Heart left ventricle (tissue), 16 donors: ENCODE measurements around the gene CSTB. TPM values are rescaled to one million over a fixed set of nuclear protein-coding genes. Genes with fewer than 3 reads are reported as not detected.
A peak's percentile ranks its signal among the peaks of the same experiment; 100 is the strongest.

Experiments
- ATAC-seq, 4 donors: fragments of 200-7000 bp; cut with Tn5 transposase; one replicate each; pipeline ENCODE4 v1.9.1; 2020 to 2022; ENCODE audit warnings: moderate library complexity in 4 of 4, mild to moderate bottlenecking in 3 of 4, moderate number of reproducible peaks in 1 of 4
- DNase-seq, 5 donors: peaks; one replicate each; pipeline ENCODE4 v3.0.0-alpha.2; 2020
- H3K27ac ChIP-seq, 12 donors: fragments of 200-600 bp; sonication (generic) in 4 of 12; one replicate each; pipeline versions ENCODE4 v1.5.0 to v1.8.0; 2016 to 2022; ENCODE audit warnings: mild to moderate bottlenecking in 2 of 12
- H3K27me3 ChIP-seq, 9 donors: fragments of 200-600 bp; sonication (generic) in 2 of 9; one replicate each; pipeline versions ENCODE4 v1.5.1 to v1.8.0; 2016 to 2022; ENCODE audit warnings: mild to moderate bottlenecking in 3 of 9
- H3K36me3 ChIP-seq, 9 donors: fragments of 200-600 bp; sonication (generic) in 2 of 9; one replicate each; pipeline versions ENCODE4 v1.5.0 to v1.8.0; 2018 to 2022; ENCODE audit warnings: mild to moderate bottlenecking in 2 of 9
- H3K4me1 ChIP-seq, 12 donors: fragments of 200-600 bp; sonication (generic) in 4 of 12; one replicate each; pipeline versions ENCODE4 v1.5.0 to v1.8.0; 2016 to 2022; ENCODE audit warnings: mild to moderate bottlenecking in 3 of 12
- H3K4me3 ChIP-seq, 12 donors: fragments of 200-600 bp; sonication (generic) in 4 of 12; one replicate each; pipeline versions ENCODE4 v1.5.0 to v1.8.0; 2017 to 2022; ENCODE audit warnings: mild to moderate bottlenecking in 9 of 12, moderate library complexity in 4 of 12
- H3K9me3 ChIP-seq, 12 donors: fragments of 200-600 bp; sonication (generic) in 4 of 12; one replicate each; pipeline versions ENCODE4 v1.5.0 to v1.8.0; 2016 to 2022; ENCODE audit warnings: mild to moderate bottlenecking in 1 of 12
- CTCF ChIP-seq, 12 donors: fragments of 200-600 bp; sonication (generic) in 4 of 12; IDR thresholded peaks; one replicate each; pipeline versions ENCODE4 v1.5.0 to v1.8.0; 2018 to 2022; ENCODE audit warnings: antibody characterized with exemption in 12 of 12, mild to moderate bottlenecking in 5 of 12
- POLR2A ChIP-seq, 2 donors: fragments of 450-650 bp; IDR thresholded peaks; one replicate each; pipeline ENCODE4 v1.6.1; 2017; ENCODE audit warnings: antibody characterized with exemption in 2 of 2, mild to moderate bottlenecking in 2 of 2, moderate library complexity in 2 of 2
- WGBS, 4 donors: extraction: QIAGEN DNeasy Blood & Tissue Kit in 2 of 4; methylation state at CpG; one replicate each; pipeline versions ENCODE4 v1.1.5 to v1.1.7; 2013 to 2018; 5-methylcytosine and 5-hydroxymethylcytosine counted together
- intact Hi-C, 10 donors: fragments of 100-400 bp; cut with DNase I; formaldehyde crosslinking; loops; one replicate each; pipeline versions ENCODE4 v1.11.1 to v1.14.2; 2022
- polyA plus RNA-seq, 2 donors: library from polyadenylated mRNA; stranded (reverse); fragments of 200-250 nt; gene quantifications; one replicate each; pipeline ENCODE4 v1.2.3, GENCODE V29; 2013
- total RNA-seq, 9 donors: library from RNA; depleted of rRNA in 2 of 9; stranded (reverse); fragments of >200 nt in 2 of 9; fragmentation: NEBNext Ultra II Directional in 3 of 9; extraction: Animal tissue kit (Norgen Biotek cat#: 25700) in 3 of 9; gene quantifications; one replicate each; pipeline versions ENCODE4 v1.1.0 to v1.2.4, GENCODE V29; 2016 to 2023
- donor health status: ischemic (EF 13 %, LVEDD 7.1; RV severe dilation, severe dysfunction).
- donor health status: healthy with polysubstance abuse.
- donor health status: DM: no; HTN: yes; CAD: no.
- donor health status: DM: no; HTN: no; CAD: no.
- donor health status: ischemic (EF 25% LVEDD 6.9; RV normal size, moderate dysfunction).
- donor health status: ischemic (EF 25% LVEDD 5.7; RV mildly dilated, moderate dysfunction).
- donor health status: healthy.
- donor health status: DM: yes; HTN: yes; CAD: no.
- donor health status: ischemic (EF 35%, LVEDD 5.7; RV mildly dilated, moderate dysfunction).
- donor health status: nonischemic (EF 11% LVEDD 7.7; RV severe dilation, severe dysfunction).
- donor health status: DM: yes; HTN: yes; CAD: no.
- donor health status: PGD.
- donor health status: ischemic (EF 29% LVEDD 5.4; RV normal size, mild dysfunction).
- donor health status: nonischemic (EF 23%, LVEDD 6.1; RV moderate dilation, normal function).

CSTB gene
- total and polyA plus RNA-seq, 11 donors, result 7.8 to 77.0 (median 36.1) TPM

GRCh38 chr21:43808832-43809251, 32.7 kb upstream of the CSTB start:
- ATAC-seq (no peak), DNase-seq (no peak)
- WGBS, 4 donors, result 90 to 100% (median 93%) methylated on average over 3 to 22 of the region's 22 CpGs
- intact Hi-C loops, result loop anchor here in 2 of 10 donors (5.0 to 10.0 kb wide), 2 partner anchors 56 to 133 kb away; partner anchors contain the start of gene AGPAT3 (in 1 of the 2)
- Histone ChIP-seq H3K4me1 (peaks cover 0 to 25% (median 8%) of the 10 kb centered on the region in 12 donors), H3K4me3 (no peak overlapping the region), H3K27ac (no peak overlapping the region), H3K27me3 (no peaks in the 10 kb centered on the region), H3K9me3 (no peaks in the 10 kb centered on the region), H3K36me3 (peaks cover 0 to 10% (median 4%) of the 10 kb centered on the region in 9 donors)
- TF ChIP-seq POLR2A (IDR thresholded peaks at IDR 0.05), result no peak
- TF ChIP-seq CTCF (IDR thresholded peaks at IDR 0.05), result no peak

GRCh38 chr21:43808367-43808766, 32.3 kb upstream of the CSTB start:
- 88 to 90% (median 89%) methylated on average over 14 to 18 of the region's 18 CpGs for WGBS, 4 donors
- peaks cover 0 to 15% (median 8%) of the 10 kb centered on the region in 9 donors for H3K36me3 ChIP-seq
- H3K27ac ChIP-seq, result no peak overlapping the region
- no peak for ATAC-seq
- H3K9me3 ChIP-seq, result no peaks in the 10 kb centered on the region
- no peaks in the 10 kb centered on the region for H3K27me3 ChIP-seq
- no peak for TF ChIP-seq POLR2A (IDR thresholded peaks at IDR 0.05)
- intact Hi-C loops, result loop anchor here in 2 of 10 donors (5.0 to 10.0 kb wide), 2 partner anchors 56 to 134 kb away; partner anchors contain the start of gene AGPAT3 (in 1 of the 2)
- peaks cover 0 to 25% (median 8%) of the 10 kb centered on the region in 12 donors for H3K4me1 ChIP-seq
- no peak for DNase-seq
- no peak overlapping the region for H3K4me3 ChIP-seq

GRCh38 chr21:43806017-43806710, 30.1 kb upstream of the CSTB start:
- Histone ChIP-seq H3K27me3 (no peaks in the 10 kb centered on the region), H3K9me3 (no peaks in the 10 kb centered on the region), H3K4me1 (peaks cover 0 to 7% (median 6%) of the 10 kb centered on the region in 12 donors), H3K27ac (peak overlapping the region in 1 of 12 donors; percentile 58), H3K36me3 (peaks cover 0 to 37% (median 28%) of the 10 kb centered on the region in 9 donors), H3K4me3 (no peak overlapping the region)
- intact Hi-C loops, result loop anchor here in 2 of 10 donors (5.0 to 10.0 kb wide), 2 partner anchors 59 to 136 kb away; partner anchors contain the start of gene AGPAT3 (in 1 of the 2)
- 82 to 88% (median 87%) methylated on average over 19 to 21 of the region's 21 CpGs for WGBS, 4 donors
- TF ChIP-seq CTCF (IDR thresholded peaks at IDR 0.05), result no peak
- TF ChIP-seq POLR2A (IDR thresholded peaks at IDR 0.05), result no peak
- ATAC-seq (no peak), DNase-seq (peak in 1 of 5 donors; percentile 22)

GRCh38 chr21:43805275-43805800, 29.2 kb upstream of the CSTB start:
- no peaks in the 10 kb centered on the region for H3K9me3 ChIP-seq
- no peak overlapping the region for H3K4me3 ChIP-seq
- DNase-seq (peak in 2 of 5 donors; percentile 19 to 27), ATAC-seq (no peak)
- intact Hi-C loops, result loop anchor here in 2 of 10 donors (5.0 to 10.0 kb wide), 2 partner anchors 59 to 137 kb away; partner anchors contain the start of gene AGPAT3 (in 1 of the 2)
- H3K4me1 ChIP-seq, result no peaks in the 10 kb centered on the region
- no peaks in the 10 kb centered on the region for H3K27me3 ChIP-seq
- 89 to 94% (median 91%) methylated on average over 14 of the region's 14 CpGs for WGBS, 4 donors
- peaks cover 0 to 45% (median 37%) of the 10 kb centered on the region in 9 donors for H3K36me3 ChIP-seq
- TF ChIP-seq CTCF (IDR thresholded peaks at IDR 0.05) (no peak), POLR2A (IDR thresholded peaks at IDR 0.05) (no peak)
- peak overlapping the region in 1 of 12 donors; percentile 58 for H3K27ac ChIP-seq
